ENCODE results near the gene ZNF329.
A peak's percentile ranks its signal among the peaks of the same experiment; 100 is the strongest.
"Not testable (repeated sequence)": the region's sequence is repeated elsewhere in the genome, so short reads cannot be mapped to it uniquely, and the experiment has no call there.

The ZNF329 gene

GRCh38 chr19:58150328-58150921 lies at the start of gene ZNF329:
Gene ZNF329 (minus strand): TSS chr19:58150789. CDS start chr19:58129503, 21,286 bp downstream.
- DNase-seq: peak; percentile 92

GRCh38 chr19:58196901-58197616 lies 46.5 kb upstream of the ZNF329 start:
- DNase-seq: no peak

GRCh38 chr19:58183817-58184215 lies 33.2 kb upstream of the ZNF329 start:
- DNase-seq: no peak

DNA sequence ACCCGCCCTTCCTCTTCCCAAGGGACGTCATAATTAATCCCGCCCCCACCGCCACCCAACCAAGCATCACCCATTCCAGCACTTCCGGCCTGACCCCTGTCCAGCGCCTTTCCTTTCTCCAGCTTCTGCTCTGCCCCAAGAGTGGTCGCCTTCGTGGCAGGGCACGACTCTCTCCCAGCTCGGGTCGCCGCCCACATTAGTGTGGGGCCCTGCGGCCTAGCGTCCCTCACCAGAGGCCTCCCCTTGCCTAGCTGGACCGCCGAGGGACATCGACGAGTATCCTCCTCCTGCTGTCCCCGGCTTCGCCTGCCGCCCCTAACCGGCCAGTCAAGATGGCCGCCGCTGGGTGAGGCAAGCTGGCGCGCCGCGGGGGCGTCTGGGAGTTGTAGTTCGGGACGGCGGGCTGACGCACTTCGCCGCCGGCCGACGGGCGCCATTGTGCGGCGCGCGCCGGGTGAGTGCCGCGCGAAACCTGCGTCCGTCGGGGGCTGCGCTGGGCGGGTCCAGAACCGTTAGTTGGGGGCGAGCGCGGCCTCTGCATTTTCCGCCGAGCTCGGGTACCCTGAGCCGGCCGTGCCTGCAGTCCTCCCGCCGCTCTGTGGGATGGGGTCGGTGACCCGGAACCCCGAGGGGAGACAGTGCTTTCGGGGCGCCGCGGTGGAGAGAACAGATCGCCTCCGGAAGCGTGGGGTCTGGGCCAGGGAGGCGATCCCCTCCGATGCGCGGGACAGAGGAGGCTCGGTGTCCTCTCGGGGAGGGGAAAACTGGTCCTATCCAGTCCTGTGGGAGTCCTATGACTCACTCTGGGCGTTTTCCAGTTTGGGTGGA lies 32.6 kb upstream of the ZNF329 start, which contains the start of gene ZNF274:
ZNF274 (plus strand) TSS at position 73 of the 828 bp plus-strand sequence. CDS start 905 bp downstream, outside the sequence.
- peak; percentile 95 for DNase-seq

DNA sequence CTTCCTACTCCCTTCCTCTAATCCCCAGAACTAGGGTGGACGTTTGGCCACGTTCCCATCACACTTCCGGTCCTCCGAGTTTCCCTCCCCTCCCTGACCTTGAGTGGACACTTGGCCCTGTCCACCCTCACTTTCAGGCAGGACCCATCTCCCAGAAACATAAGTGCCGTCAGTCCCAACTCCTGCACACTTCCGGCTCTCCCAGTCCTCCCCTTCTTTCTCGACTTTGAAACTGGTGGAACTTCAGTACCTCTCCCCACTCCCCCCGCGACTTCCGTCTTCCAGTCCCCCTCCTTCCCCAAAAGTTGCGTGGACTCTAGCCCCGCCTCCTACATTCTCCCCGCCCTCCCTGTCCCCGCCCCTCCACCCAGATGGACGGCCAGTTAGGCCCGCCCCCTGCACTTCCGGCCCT lies 32.0 kb upstream of the ZNF329 start:
- no peak for DNase-seq

DNA sequence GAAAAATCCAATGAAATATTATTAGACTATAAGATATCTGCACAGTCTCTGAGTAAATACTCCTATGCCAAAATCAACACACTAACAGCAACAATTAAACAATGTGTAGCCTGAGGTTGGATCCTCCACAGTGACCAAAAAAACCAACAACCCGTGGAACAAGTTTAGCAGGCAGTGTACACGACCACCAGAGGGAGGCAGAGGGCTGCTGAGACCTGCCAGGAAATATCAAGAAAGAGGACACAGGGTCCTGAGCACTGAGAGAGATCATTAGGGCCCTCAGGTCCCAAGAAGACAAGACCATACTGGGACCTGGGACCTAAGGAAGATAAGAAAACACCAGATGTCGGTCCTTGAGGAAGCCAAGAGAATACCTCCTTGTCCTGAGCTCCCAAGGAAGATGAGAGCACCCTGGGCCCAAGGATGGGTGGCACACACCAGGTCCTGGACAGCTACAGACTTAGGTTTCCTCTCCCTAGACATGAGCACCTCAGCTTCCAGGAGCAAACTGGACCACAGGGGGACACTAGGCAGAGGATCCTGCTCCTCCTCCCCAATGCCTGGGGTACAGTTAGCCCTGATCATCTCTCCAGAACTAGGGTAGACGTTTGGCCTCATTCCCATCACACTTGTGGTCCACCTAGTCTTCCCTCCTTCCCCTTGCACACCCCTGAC lies 31.4 kb upstream of the ZNF329 start:
- DNase-seq: peak; percentile 21

GRCh38 chr19:58170860-58171259 lies 20.3 kb upstream of the ZNF329 start:
- DNase-seq: no peak

DNA sequence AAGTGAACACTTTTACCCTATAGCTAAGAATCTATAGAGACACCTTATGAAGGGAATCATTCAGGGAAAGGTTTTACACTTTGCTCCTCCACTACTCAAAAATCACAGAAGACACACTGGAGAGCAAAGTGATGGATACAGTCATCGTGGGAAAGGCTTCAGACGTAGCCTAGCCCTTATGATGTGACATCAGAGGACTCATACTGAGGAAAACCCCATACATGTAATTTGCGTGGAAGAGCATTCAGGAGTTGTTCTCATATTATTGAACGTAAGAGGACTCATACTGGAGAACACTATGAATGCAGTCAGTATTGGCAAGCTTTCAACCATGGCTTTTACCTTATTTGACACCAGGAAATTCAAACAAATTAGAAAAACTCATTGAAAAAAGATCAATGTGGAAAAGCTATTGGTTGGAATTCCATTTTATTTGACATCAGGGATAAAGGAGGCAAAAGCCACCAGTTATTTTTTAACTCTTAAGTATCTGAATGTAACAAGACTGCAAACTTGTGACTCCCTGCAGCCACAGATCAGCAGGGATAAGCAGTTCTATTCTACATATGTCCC lies 16.2 kb upstream of the ZNF329 start:
- no peak for DNase-seq

- no peak for DNase-seq
Measured at GRCh38 chr19:58166268-58166667, 15.7 kb upstream of the ZNF329 start.

- DNase-seq: no peak
Measured at GRCh38 chr19:58157045-58157728, 6.6 kb upstream of the ZNF329 start.

GRCh38 chr19:58154679-58155648 lies 4.4 kb upstream of the ZNF329 start:
- peak; percentile 98 for DNase-seq

DNA sequence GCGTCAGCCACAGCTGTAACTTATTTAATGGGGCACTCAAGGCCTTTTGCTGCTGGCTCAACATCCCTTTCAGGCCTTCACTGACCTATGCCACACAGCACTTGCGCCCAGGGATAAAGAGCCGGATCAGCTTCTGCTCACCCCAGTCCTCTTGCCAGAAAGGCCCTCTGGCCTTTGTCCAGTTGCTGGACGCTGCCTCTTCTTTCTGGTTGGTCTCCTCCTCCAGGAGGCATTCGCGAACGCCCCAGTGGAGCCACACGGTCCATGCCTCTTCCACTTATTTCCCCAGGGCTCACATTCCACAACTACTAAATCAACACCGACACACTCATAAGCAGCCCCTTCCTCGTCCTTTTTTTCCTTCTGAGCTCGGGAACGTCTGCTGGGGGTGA lies 3.7 kb upstream of the ZNF329 start:
- peak; percentile 70 for DNase-seq

- no peak for DNase-seq
Measured at GRCh38 chr19:58153386-58153785, 2.8 kb upstream of the ZNF329 start.

- not testable (repeated sequence) for DNase-seq
Measured at GRCh38 chr19:58147475-58147874, 3.1 kb downstream of the ZNF329 start.

DNA sequence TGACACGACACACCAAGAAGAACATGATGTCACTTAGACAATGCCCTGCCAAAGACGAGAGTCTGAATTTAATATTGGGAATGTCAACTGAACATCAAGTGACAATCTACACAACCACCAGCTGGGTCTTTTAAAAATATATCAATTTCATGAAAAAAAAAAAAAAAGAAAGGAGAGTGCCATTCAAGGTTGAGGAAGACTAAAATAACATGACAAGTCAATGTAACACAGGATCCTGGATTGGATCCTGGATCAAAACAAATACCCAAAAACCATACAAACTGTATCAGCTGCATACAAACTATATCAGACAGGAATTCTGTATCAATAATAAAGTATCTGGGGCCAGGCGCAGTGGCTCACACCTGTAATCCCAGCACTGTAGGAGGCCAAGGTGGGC lies 4.7 kb downstream of the ZNF329 start:
- DNase-seq: no peak

DNA sequence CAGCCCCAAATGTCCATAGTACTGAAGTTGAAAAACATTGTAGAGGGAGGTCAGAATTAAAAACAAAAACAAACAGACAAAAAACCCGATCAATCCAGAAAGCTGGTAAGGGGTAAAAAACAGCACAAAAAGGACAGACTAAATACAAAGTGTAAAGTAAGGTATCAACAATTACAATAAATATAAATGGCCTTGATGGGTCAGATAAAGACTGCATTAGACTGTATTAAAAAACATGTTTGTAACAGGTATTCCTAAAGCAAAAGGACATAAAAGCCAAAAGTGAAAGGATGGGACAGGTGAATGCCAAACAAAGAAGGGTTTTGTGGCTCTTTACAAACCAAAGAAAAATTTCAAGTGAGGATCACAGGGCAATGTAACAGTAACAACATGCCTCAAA lies 16.3 kb downstream of the ZNF329 start:
- no peak for DNase-seq

GRCh38 chr19:58129284-58129683 lies 21.3 kb downstream of the ZNF329 start:
- no peak for DNase-seq

DNA sequence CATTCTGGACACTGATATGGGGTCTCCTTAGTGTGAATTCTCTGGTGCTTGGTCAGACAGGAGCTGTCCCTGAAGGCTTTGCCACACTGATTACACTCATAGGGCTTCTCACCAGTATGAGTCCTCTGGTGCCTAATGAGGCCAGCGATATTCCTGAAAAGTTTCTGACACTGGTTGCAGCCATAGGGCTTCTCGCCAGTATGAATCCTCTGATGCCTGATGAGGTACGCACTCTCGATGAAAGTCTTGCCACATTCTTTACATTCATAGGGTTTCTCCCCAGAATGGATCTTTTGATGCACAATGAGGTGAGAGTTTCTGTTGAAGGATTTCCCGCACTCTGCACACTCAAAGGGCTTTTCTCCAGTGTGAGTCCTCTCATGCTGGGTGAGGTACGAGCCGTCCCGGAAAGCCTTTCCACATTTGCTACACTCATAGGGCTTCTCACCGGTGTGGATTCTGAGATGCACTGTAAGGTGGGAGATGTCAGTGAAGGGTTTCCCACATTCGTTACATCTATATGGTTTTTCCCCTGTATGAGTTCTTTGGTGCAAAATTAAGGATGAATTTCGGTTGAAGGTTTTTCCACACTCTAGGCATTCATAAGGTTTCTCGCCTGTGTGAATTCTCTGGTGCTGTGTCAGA lies 22.4 kb downstream of the ZNF329 start:
- DNase-seq: no peak

- DNase-seq: no peak
Measured at GRCh38 chr19:58123354-58123753, 27.2 kb downstream of the ZNF329 start.
